Esophagus muscularis mucosa (tissue), 4 donors: ENCODE measurements around the gene PTTG1IP. TPM values are rescaled to one million over a fixed set of nuclear protein-coding genes. Genes with fewer than 3 reads are reported as not detected.

Source experiments
- DNase-seq: peaks from one replicate; pipeline ENCODE4 v3.0.0-alpha.2; 2017; ENCODE audit errors: extremely low spot score
- H3K27ac ChIP-seq, 4 donors: fragments of 200-600 bp; sonication (generic); replicated peaks in 1 of 4; 1 replicate in 3 of 4; 2 replicates in 1 of 4; pipeline ENCODE4 v1.5.1; 2016 to 2019; ENCODE audit warnings: mild to moderate bottlenecking in 1 of 4
- H3K27me3 ChIP-seq, 4 donors: fragments of 200-600 bp; sonication (generic); one replicate each; pipeline versions ENCODE4 v1.5.1 to v1.6.0; 2016 to 2019
- H3K36me3 ChIP-seq, 4 donors: fragments of 200-600 bp; sonication (generic); one replicate each; pipeline ENCODE4 v1.5.1; 2016 to 2019
- H3K4me1 ChIP-seq, 4 donors: fragments of 200-600 bp; sonication (generic); one replicate each; pipeline ENCODE4 v1.5.1; 2016 to 2019
- H3K4me3 ChIP-seq, 4 donors: fragments of 200-600 bp; sonication (generic); 1 replicate in 2 of 4; 2 replicates in 2 of 4; pipeline ENCODE4 v1.5.1; 2016 to 2019; ENCODE audit warnings: mild to moderate bottlenecking in 4 of 4, moderate library complexity in 1 of 4
- H3K9me3 ChIP-seq, 4 donors: fragments of 200-600 bp; sonication (generic); 1 replicate in 3 of 4; 2 replicates in 1 of 4; pipeline ENCODE4 v1.5.1; 2016 to 2019
- CTCF ChIP-seq, 3 experiments: fragments of 200-600 bp in 2 of 3; fragments of 450-650 bp in 1 of 3; sonication (generic) in 2 of 3; IDR thresholded peaks; one replicate each; pipeline ENCODE4 v1.5.1; 2017 to 2019; ENCODE audit warnings: antibody characterized with exemption in 3 of 3, mild to moderate bottlenecking in 2 of 3, moderate library complexity in 1 of 3
- EP300 ChIP-seq: sonication (generic); formaldehyde crosslinking; IDR thresholded peaks from one replicate; pipeline ENCODE4 v1.6.1; 2017; ENCODE audit warnings: antibody characterized with exemption
- POLR2A ChIP-seq: fragments of 450-650 bp; IDR thresholded peaks from one replicate; pipeline ENCODE4 v1.6.1; 2017; ENCODE audit warnings: antibody characterized with exemption, moderate library complexity, mild to moderate bottlenecking, low read depth
- POLR2AphosphoS5 ChIP-seq, 2 donors: sonication (generic); formaldehyde crosslinking; IDR thresholded peaks; one replicate each; pipeline ENCODE4 v1.6.1; 2017; ENCODE audit warnings: antibody characterized with exemption in 2 of 2
- WGBS: methylation state at CpG from one replicate; pipeline ENCODE4 v1.1.5; 2018; 5-methylcytosine and 5-hydroxymethylcytosine counted together
- intact Hi-C: fragments of 100-400 bp; cut with DNase I; formaldehyde crosslinking; loops from one replicate; pipeline ENCODE4 v1.15.1; 2023
- total RNA-seq, 4 donors: library from RNA; depleted of rRNA; stranded (reverse); fragments of >200 nt; gene quantifications; one replicate each; pipeline versions ENCODE4 v1.1.0 to v1.2.1, GENCODE V29; 2016

The PTTG1IP gene
- total RNA-seq, 4 donors from 2014 or later = 222 to 382 (median 302) TPM

GRCh38 chr21:44838039-44838895, 35.2 kb downstream of the PTTG1IP start:
- TF ChIP-seq CTCF (IDR thresholded peaks at IDR 0.05) = no peak
- no peak for TF ChIP-seq POLR2A
- TF ChIP-seq EP300 = no peak
- no peak for TF ChIP-seq POLR2AphosphoS5 (IDR thresholded peaks at IDR 0.05)
- H3K4me1 ChIP-seq = peaks cover 5 to 10% (median 9%) of the 10 kb centered on the region in 4 donors
- no peaks in the 10 kb centered on the region for H3K9me3 ChIP-seq
- H3K27me3 ChIP-seq = peaks cover 0 to 23% (median 0%) of the 10 kb centered on the region in 4 donors
- no peak for DNase-seq
- intact Hi-C loops = no loop called here
- WGBS = 89% methylated on average over 21 of the region's 30 CpGs
- H3K36me3 ChIP-seq = no peaks in the 10 kb centered on the region
- no peak overlapping the region for H3K27ac ChIP-seq
- no peak overlapping the region for H3K4me3 ChIP-seq

- TF ChIP-seq CTCF (IDR thresholded peaks at IDR 0.05) = no peak
- no peak for TF ChIP-seq EP300
- no peak for TF ChIP-seq POLR2AphosphoS5 (IDR thresholded peaks at IDR 0.05)
- 95% methylated on average over 5 of the region's 13 CpGs for WGBS
These were observed 36.0 kb downstream of the PTTG1IP start for GRCh38 chr21:44837537-44837936.

GRCh38 chr21:44836666-44837471, 36.6 kb downstream of the PTTG1IP start:
- intact Hi-C loops = no loop called here

More at GRCh38 chr21:44837537-44837936, 36.0 kb downstream of the PTTG1IP start:
- DNase-seq = no peak
- Histone ChIP-seq H3K36me3 (no peaks in the 10 kb centered on the region), H3K4me1 (peaks cover 5 to 10% (median 9%) of the 10 kb centered on the region in 4 donors), H3K4me3 (no peak overlapping the region), H3K27me3 (peaks cover 0 to 16% (median 0%) of the 10 kb centered on the region in 4 donors), H3K9me3 (no peaks in the 10 kb centered on the region), H3K27ac (no peak overlapping the region)
- intact Hi-C loops = no loop called here

GRCh38 chr21:44836349-44836665, 37.2 kb downstream of the PTTG1IP start:
- DNase-seq = no peak
- intact Hi-C loops = no loop called here
- WGBS = 28% methylated on average over 3 of the region's 3 CpGs
- H3K27ac ChIP-seq = no peak overlapping the region
- no peaks in the 10 kb centered on the region for H3K9me3 ChIP-seq
- TF ChIP-seq POLR2A = no peak
- TF ChIP-seq POLR2AphosphoS5 (IDR thresholded peaks at IDR 0.05) = no peak
- TF ChIP-seq EP300 = no peak
- peaks cover 0 to 3% (median 0%) of the 10 kb centered on the region in 4 donors for H3K27me3 ChIP-seq
- no peak overlapping the region for H3K4me3 ChIP-seq
- H3K36me3 ChIP-seq = no peaks in the 10 kb centered on the region
- peaks cover 5 to 10% (median 9%) of the 10 kb centered on the region in 4 donors for H3K4me1 ChIP-seq

More at GRCh38 chr21:44836666-44837471, 36.6 kb downstream of the PTTG1IP start:
- no peak overlapping the region for H3K4me3 ChIP-seq
- H3K27me3 ChIP-seq = peaks cover 0 to 9% (median 0%) of the 10 kb centered on the region in 4 donors
- no peaks in the 10 kb centered on the region for H3K36me3 ChIP-seq
- no peak for DNase-seq
- TF ChIP-seq EP300 (no peak), CTCF (IDR thresholded peaks at IDR 0.05) (no peak), POLR2AphosphoS5 (IDR thresholded peaks at IDR 0.05) (no peak), POLR2A (no peak)
- no peaks in the 10 kb centered on the region for H3K9me3 ChIP-seq
- WGBS = 62% methylated on average over 23 of the region's 37 CpGs
- H3K4me1 ChIP-seq = peaks cover 5 to 10% (median 9%) of the 10 kb centered on the region in 4 donors
- H3K27ac ChIP-seq = no peak overlapping the region

GRCh38 chr21:44835647-44835973, 37.9 kb downstream of the PTTG1IP start:
- Histone ChIP-seq H3K27ac (no peak overlapping the region), H3K4me1 (peaks cover 5 to 10% (median 9%) of the 10 kb centered on the region in 4 donors), H3K36me3 (no peaks in the 10 kb centered on the region), H3K4me3 (no peak overlapping the region), H3K27me3 (no peaks in the 10 kb centered on the region), H3K9me3 (no peaks in the 10 kb centered on the region)
- DNase-seq = no peak
- intact Hi-C loops = no loop called here
- TF ChIP-seq POLR2AphosphoS5 (IDR thresholded peaks at IDR 0.05) (no peak), CTCF (IDR thresholded peaks at IDR 0.05) (no peak), EP300 (no peak), POLR2A (no peak)
- 63% methylated on average over 4 of the region's 8 CpGs for WGBS
